ENCODE data around the gene DHRSX. TPM values are rescaled to one million over a fixed set of nuclear protein-coding genes. Genes with fewer than 3 reads are reported as not detected.

DHRSX gene
- total and polyA plus RNA-seq, 2 donors from 2014 or later, result 26.4 to 30.0 TPM

DNA sequence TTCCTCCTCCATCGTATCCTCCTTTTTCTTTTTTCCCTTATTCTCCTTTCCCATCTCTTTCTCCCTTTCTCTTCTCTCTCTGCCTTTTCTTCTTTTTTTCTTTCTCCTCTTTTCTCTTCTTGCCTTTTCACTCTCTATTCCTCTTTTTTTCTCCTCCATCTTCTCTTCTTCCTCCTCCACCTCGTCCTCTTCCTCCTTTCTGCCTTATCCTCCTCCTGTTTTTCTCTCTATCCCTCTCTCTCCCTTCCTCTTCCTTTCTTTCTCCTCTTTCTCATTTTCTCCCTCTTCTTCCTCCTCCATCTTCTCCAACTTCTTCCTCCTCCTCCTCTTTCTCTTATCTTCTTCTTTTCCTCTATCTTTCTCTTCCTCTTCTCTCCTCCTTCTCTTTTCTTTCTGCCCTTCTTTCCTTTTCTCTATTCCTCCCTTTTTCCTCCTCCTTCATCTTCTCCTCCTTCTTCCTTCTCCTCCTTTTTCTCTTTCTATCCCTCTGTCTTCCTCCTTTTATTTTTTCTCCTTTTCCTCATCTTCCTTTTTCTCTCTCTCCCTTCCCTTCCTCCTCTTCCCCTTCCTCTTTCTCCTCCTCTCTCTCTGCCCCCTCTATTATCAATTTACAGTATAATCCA, 269.1 kb downstream of the DHRSX start:
- intact Hi-C loops (cut with DNase I), result no loop called here
- Histone ChIP-seq H3K4me1 (ENCODE audit: control insufficient read depth in 2 of 3, insufficient read depth in 2 of 3, low read depth in 1 of 3, low read length in 3 of 3) (no peaks in the 10 kb centered on the region), H3K9me3 (ENCODE audit: control insufficient read depth in 2 of 3, insufficient read depth in 1 of 3, low read length in 3 of 3) (peaks cover 0 to 1% (median 0%) of the 10 kb centered on the region in 3 donors), H3K4me3 (ENCODE audit: low read length in 3 of 3) (no peak overlapping the region), H3K9ac (ENCODE audit: low read length in 3 of 3) (no peak overlapping the region), H3K36me3 (ENCODE audit: control insufficient read depth in 2 of 3, insufficient read depth in 3 of 3, low read length in 3 of 3) (peaks cover 2 to 10% (median 8%) of the 10 kb centered on the region in 3 donors), H3K27ac (ENCODE audit: low read depth in 2 of 2, low read length in 2 of 2) (no peak overlapping the region), H3K27me3 (ENCODE audit: control insufficient read depth, insufficient read depth, low read length) (no peaks in the 10 kb centered on the region)
- no peak for DNase-seq
- TF ChIP-seq CTCF (IDR thresholded peaks at IDR 0.05; ENCODE audit: borderline replicate concordance, extremely low read depth, insufficient read depth), result no peak
- no peak for FAIRE-seq

GRCh38 chrX:2230457-2230856, 270.3 kb downstream of the DHRSX start:
- no peak overlapping the region for H3K27ac ChIP-seq (ENCODE audit: low read depth in 2 of 2, low read length in 2 of 2)
- no peak overlapping the region for H3K4me3 ChIP-seq (ENCODE audit: low read length in 3 of 3)
- H3K27me3 ChIP-seq (ENCODE audit: control insufficient read depth, insufficient read depth, low read length), result no peaks in the 10 kb centered on the region
- no peaks in the 10 kb centered on the region for H3K4me1 ChIP-seq (ENCODE audit: control insufficient read depth in 2 of 3, insufficient read depth in 2 of 3, low read depth in 1 of 3, low read length in 3 of 3)
- H3K9ac ChIP-seq (ENCODE audit: low read length in 3 of 3), result no peak overlapping the region
- intact Hi-C loops (cut with DNase I), result no loop called here
- DNase-seq (no peak), FAIRE-seq (no peak)
- no peak for TF ChIP-seq CTCF (IDR thresholded peaks at IDR 0.05; ENCODE audit: borderline replicate concordance, extremely low read depth, insufficient read depth)
- H3K36me3 ChIP-seq (ENCODE audit: control insufficient read depth in 2 of 3, insufficient read depth in 3 of 3, low read length in 3 of 3), result peaks cover 2 to 10% (median 8%) of the 10 kb centered on the region in 3 donors
- peaks cover 0 to 1% (median 0%) of the 10 kb centered on the region in 3 donors for H3K9me3 ChIP-seq (ENCODE audit: control insufficient read depth in 2 of 3, insufficient read depth in 1 of 3, low read length in 3 of 3)

DNA sequence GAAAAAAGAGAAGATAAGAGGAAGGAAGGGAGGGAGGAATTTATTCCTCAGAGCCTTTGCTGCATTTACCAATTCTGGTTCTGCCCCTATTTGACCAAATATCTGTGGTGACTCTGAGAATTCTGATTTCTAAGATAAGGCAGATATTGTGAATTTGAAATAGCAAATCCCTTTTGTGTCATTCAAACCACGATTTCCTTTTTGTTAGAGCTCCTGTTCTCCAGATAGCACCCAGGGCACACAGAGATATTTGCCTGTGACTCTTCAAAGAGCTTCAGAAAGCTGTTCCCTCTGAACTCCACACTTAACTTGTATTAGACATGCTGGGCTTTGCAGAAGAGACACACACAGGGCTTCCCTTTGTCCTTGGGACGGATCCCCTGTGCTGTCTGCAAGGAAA, 272.2 kb downstream of the DHRSX start:
- intact Hi-C loops (cut with DNase I), result no loop called here
- Histone ChIP-seq H3K4me3 (ENCODE audit: low read length in 3 of 3) (no peak overlapping the region), H3K9ac (ENCODE audit: low read length in 3 of 3) (no peak overlapping the region), H3K27me3 (ENCODE audit: control insufficient read depth, insufficient read depth, low read length) (no peaks in the 10 kb centered on the region), H3K27ac (ENCODE audit: low read depth in 2 of 2, low read length in 2 of 2) (no peak overlapping the region), H3K4me1 (ENCODE audit: control insufficient read depth in 2 of 3, insufficient read depth in 2 of 3, low read depth in 1 of 3, low read length in 3 of 3) (no peaks in the 10 kb centered on the region), H3K36me3 (ENCODE audit: control insufficient read depth in 2 of 3, insufficient read depth in 3 of 3, low read length in 3 of 3) (peaks cover 8 to 15% (median 8%) of the 10 kb centered on the region in 3 donors), H3K9me3 (ENCODE audit: control insufficient read depth in 2 of 3, insufficient read depth in 1 of 3, low read length in 3 of 3) (peaks cover 0 to 8% (median 0%) of the 10 kb centered on the region in 3 donors)
- FAIRE-seq (no peak), DNase-seq (no peak)
- TF ChIP-seq CTCF (IDR thresholded peaks at IDR 0.05; ENCODE audit: borderline replicate concordance, extremely low read depth, insufficient read depth), result no peak
